HEK293 (cell line): ENCODE data around the gene PLIN4.

Source experiments
- GLI4 ChIP-seq: fragments of 450-650 bp; formaldehyde crosslinking; IDR thresholded peaks from 2 replicates; pipeline ENCODE4 v1.5.1; 2016; ENCODE audit warnings: missing biosample characterization, missing genetic modification characterization
- ZNF114 ChIP-seq: fragments of 450-650 bp; formaldehyde crosslinking; IDR thresholded peaks from 2 replicates; pipeline ENCODE4 v1.5.0; 2017; ENCODE audit warnings: missing biosample characterization, missing genetic modification characterization
- ZNF433 ChIP-seq: fragments of 450-650 bp; formaldehyde crosslinking; IDR thresholded peaks from 2 replicates; pipeline ENCODE4 v1.5.1; 2016; ENCODE audit warnings: missing biosample characterization, missing genetic modification characterization, low read depth
- ZNF555 ChIP-seq: fragments of 450-650 bp; formaldehyde crosslinking; conservative IDR thresholded peaks from 2 replicates; pipeline ENCODE4 v1.5.1; 2017; ENCODE audit warnings: missing biosample characterization, mild to moderate bottlenecking, missing genetic modification characterization, inconsistent platforms
- ZSCAN30 ChIP-seq: fragments of 450-650 bp; IDR thresholded peaks from 2 replicates; pipeline ENCODE4 v1.5.1; 2018; ENCODE audit warnings: missing biosample characterization, mild to moderate bottlenecking, missing genetic modification characterization, moderate library complexity

- TF ChIP-seq ZNF433 (no peak), ZNF114 (no peak), GLI4 (tag by site-specific recombination) (no peak), ZSCAN30 (tag by site-specific recombination) (no peak), ZNF555 (tag by site-specific recombination) (no peak)
These were observed 46.7 kb downstream of the PLIN4 start for GRCh38 chr19:4471403-4472173.
